WTC11 (cell line): ENCODE results near the gene TAB3.

Source experiments
- ATF6 ChIP-seq: sonication (generic); formaldehyde crosslinking; IDR thresholded peaks from 2 replicates; pipeline ENCODE4 v1.8.1; 2023; ENCODE audit warnings: mild to moderate bottlenecking, missing genetic modification reagents
- CREB1 ChIP-seq: sonication (generic); formaldehyde crosslinking; IDR thresholded peaks from 2 replicates; pipeline ENCODE4 v1.8.0; 2023; ENCODE audit warnings: mild to moderate bottlenecking, missing genetic modification reagents
- CREM ChIP-seq: sonication (generic); formaldehyde crosslinking; IDR thresholded peaks from 2 replicates; pipeline ENCODE4 v1.8.1; 2022; ENCODE audit warnings: mild to moderate bottlenecking, missing genetic modification reagents, moderate library complexity
- CTCF ChIP-seq: fragments of 200-600 bp; IDR thresholded peaks from 2 replicates; pipeline ENCODE4 v1.8.0; 2022; ENCODE audit warnings: antibody characterized with exemption
- E2F4 ChIP-seq: sonication (generic); formaldehyde crosslinking; IDR thresholded peaks from 2 replicates; pipeline ENCODE4 v1.8.1; 2022; ENCODE audit warnings: low read depth, mild to moderate bottlenecking, moderate library complexity, missing genetic modification reagents, borderline replicate concordance
- ELF4 ChIP-seq: sonication (generic); formaldehyde crosslinking; IDR thresholded peaks from 2 replicates; pipeline ENCODE4 v1.8.1; 2022; ENCODE audit warnings: low read depth, mild to moderate bottlenecking, moderate library complexity, missing genetic modification reagents
- MXD4 ChIP-seq: fragments of 250-450 bp; sonication (Bioruptor Pico); IDR thresholded peaks from 2 replicates; pipeline ENCODE4 v1.8.0; 2021; ENCODE audit warnings: mild to moderate bottlenecking, moderate library complexity, borderline replicate concordance
- NR1H2 ChIP-seq: sonication (generic); formaldehyde crosslinking; IDR thresholded peaks from 2 replicates; pipeline ENCODE4 v1.9.0; 2021; ENCODE audit warnings: mild to moderate bottlenecking, moderate library complexity, missing genetic modification reagents
- NR3C1 ChIP-seq: sonication (generic); formaldehyde crosslinking; conservative IDR thresholded peaks from 2 replicates; pipeline ENCODE4 v1.8.1; 2023; ENCODE audit warnings: low read depth, mild to moderate bottlenecking, missing genetic modification reagents
- PRRX2 ChIP-seq: fragments of 250-450 bp; sonication (Bioruptor Pico); IDR thresholded peaks from 2 replicates; pipeline ENCODE4 v1.8.0; 2021; ENCODE audit warnings: mild to moderate bottlenecking
- SP1 ChIP-seq: sonication (generic); formaldehyde crosslinking; conservative IDR thresholded peaks from 2 replicates; pipeline ENCODE4 v1.8.1; 2022; ENCODE audit warnings: missing genetic modification reagents
- TEAD4 ChIP-seq: sonication (generic); formaldehyde crosslinking; IDR thresholded peaks from 2 replicates; pipeline ENCODE4 v1.8.0; 2022; ENCODE audit warnings: mild to moderate bottlenecking, missing genetic modification reagents
- TF ChIP-seq, protein P1 (sequence below): sonication (generic); formaldehyde crosslinking; IDR thresholded peaks from 2 replicates; pipeline ENCODE4 v1.8.1; 2023; ENCODE audit warnings: mild to moderate bottlenecking, missing genetic modification reagents, moderate library complexity

- TF ChIP-seq CTCF, result no peak
- no peak for TF ChIP-seq TEAD4 (CRISPR knock-in tag)
- TF ChIP-seq CREM (CRISPR knock-in tag), result no peak
- TF ChIP-seq NR1H2 (CRISPR knock-in tag), result no peak
- TF ChIP-seq MXD4 (CRISPR knock-in tag), result no peak
- no peak for TF ChIP-seq NR3C1 (CRISPR knock-in tag)
- no peak for TF ChIP-seq PRRX2 (CRISPR knock-in tag)
- TF ChIP-seq E2F4 (CRISPR knock-in tag), result no peak
- no peak for TF ChIP-seq SP1 (CRISPR knock-in tag)
- no peak for TF ChIP-seq ATF6
- no peak for TF ChIP-seq ELF4 (CRISPR knock-in tag)
- no peak for TF ChIP-seq CREB1 (CRISPR knock-in tag)
- TF ChIP-seq, protein P1, sequence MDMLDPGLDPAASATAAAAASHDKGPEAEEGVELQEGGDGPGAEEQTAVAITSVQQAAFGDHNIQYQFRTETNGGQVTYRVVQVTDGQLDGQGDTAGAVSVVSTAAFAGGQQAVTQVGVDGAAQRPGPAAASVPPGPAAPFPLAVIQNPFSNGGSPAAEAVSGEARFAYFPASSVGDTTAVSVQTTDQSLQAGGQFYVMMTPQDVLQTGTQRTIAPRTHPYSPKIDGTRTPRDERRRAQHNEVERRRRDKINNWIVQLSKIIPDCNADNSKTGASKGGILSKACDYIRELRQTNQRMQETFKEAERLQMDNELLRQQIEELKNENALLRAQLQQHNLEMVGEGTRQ (CRISPR knock-in tag), result no peak
These were observed 102.7 kb downstream of the TAB3 start for GRCh38 chrX:30786374-30786773.
